OCI-LY1 (cell line): Measurements from ENCODE around the gene BOK.

ENCODE experiments used
- H2AFZ ChIP-seq: fragments of 200-600 bp; sonication (generic), shearing (Covaris generic); 2 replicates; pipeline ENCODE4 v1.6.0; 2014; ENCODE audit warnings: antibody characterized with exemption, mild to moderate bottlenecking, low read length
- H3F3A ChIP-seq: fragments of 200-600 bp; sonication (generic), shearing (Covaris generic); 2 replicates; pipeline ENCODE4 v1.6.0; 2014; ENCODE audit warnings: mild to moderate bottlenecking, antibody characterized with exemption, low read length, moderate library complexity; ENCODE audit not compliant: insufficient read depth
- H3K27ac ChIP-seq: fragments of 200-600 bp; sonication (generic); 2 replicates; pipeline ENCODE4 v1.5.1; 2014; ENCODE audit warnings: low read length, mixed run types, mild to moderate bottlenecking, low read depth; ENCODE audit not compliant: poor library complexity, severe bottlenecking
- H3K27me3 ChIP-seq: fragments of 200-600 bp; sonication (generic); 2 replicates; pipeline ENCODE4 v1.6.0; 2014; ENCODE audit warnings: antibody characterized with exemption, mild to moderate bottlenecking, low read length, moderate library complexity; ENCODE audit not compliant: insufficient read depth
- H3K36me3 ChIP-seq: fragments of 200-600 bp; sonication (generic); 2 replicates; pipeline ENCODE4 v1.6.1; 2014; ENCODE audit warnings: mild to moderate bottlenecking, antibody characterized with exemption, low read length, moderate library complexity, mixed read lengths; ENCODE audit not compliant: insufficient read depth
- H3K4me1 ChIP-seq: fragments of 200-600 bp; sonication (generic); 2 replicates; pipeline ENCODE4 v1.5.1; 2014; ENCODE audit warnings: mild to moderate bottlenecking, low read length, moderate library complexity; ENCODE audit not compliant: insufficient read depth, severe bottlenecking
- H3K4me2 ChIP-seq: fragments of 200-600 bp; sonication (generic), shearing (Covaris generic); 2 replicates; pipeline ENCODE4 v1.6.1; 2014; ENCODE audit warnings: low read length
- H3K4me3 ChIP-seq: fragments of 200-600 bp; sonication (generic); 2 replicates; pipeline ENCODE4 v1.5.1; 2014; ENCODE audit warnings: low read length, low read depth, mild to moderate bottlenecking, mixed read lengths; ENCODE audit not compliant: poor library complexity, severe bottlenecking
- H3K79me2 ChIP-seq: fragments of 200-600 bp; shearing (Covaris generic); 2 replicates; pipeline ENCODE4 v1.6.1; 2016; ENCODE audit warnings: mixed run types, low read length, mixed read lengths; ENCODE audit not compliant: insufficient read depth
- H3K9ac ChIP-seq: fragments of 200-600 bp; sonication (generic), shearing (Covaris generic); 2 replicates; pipeline ENCODE4 v1.6.1; 2014; ENCODE audit warnings: mild to moderate bottlenecking, low read length, mixed read lengths
- H3K9me2 ChIP-seq: fragments of 200-600 bp; sonication (generic), shearing (Covaris generic); 2 replicates; pipeline ENCODE4 v1.6.1; 2014; ENCODE audit warnings: low read depth, mild to moderate bottlenecking, low read length, mixed read lengths
- H3K9me3 ChIP-seq: fragments of 200-600 bp; shearing (Covaris generic); 2 replicates; pipeline ENCODE4 v1.6.1; 2014; ENCODE audit warnings: low read length, mixed read lengths
- H4K20me1 ChIP-seq: fragments of 200-600 bp; sonication (generic), shearing (Covaris generic); 2 replicates; pipeline ENCODE4 v1.6.0; 2016; ENCODE audit warnings: mild to moderate bottlenecking, low read length; ENCODE audit not compliant: insufficient read depth
- EZH2 ChIP-seq: fragments of 200-600 bp; sonication (generic), shearing (Covaris generic); IDR thresholded peaks from 2 replicates; pipeline ENCODE4 v1.8.0; 2017; ENCODE audit warnings: borderline replicate concordance, mixed run types, mild to moderate bottlenecking, antibody characterized with exemption, low read length, moderate library complexity, mixed read lengths
- TF ChIP-seq, protein P1 (sequence below): fragments of 200-600 bp; sonication (generic), shearing (Covaris generic); IDR thresholded peaks from 2 replicates; pipeline ENCODE4 v1.5.1; 2017; ENCODE audit warnings: mild to moderate bottlenecking, antibody characterized with exemption, low read length, moderate library complexity, mixed read lengths

Gene BOK

DNA sequence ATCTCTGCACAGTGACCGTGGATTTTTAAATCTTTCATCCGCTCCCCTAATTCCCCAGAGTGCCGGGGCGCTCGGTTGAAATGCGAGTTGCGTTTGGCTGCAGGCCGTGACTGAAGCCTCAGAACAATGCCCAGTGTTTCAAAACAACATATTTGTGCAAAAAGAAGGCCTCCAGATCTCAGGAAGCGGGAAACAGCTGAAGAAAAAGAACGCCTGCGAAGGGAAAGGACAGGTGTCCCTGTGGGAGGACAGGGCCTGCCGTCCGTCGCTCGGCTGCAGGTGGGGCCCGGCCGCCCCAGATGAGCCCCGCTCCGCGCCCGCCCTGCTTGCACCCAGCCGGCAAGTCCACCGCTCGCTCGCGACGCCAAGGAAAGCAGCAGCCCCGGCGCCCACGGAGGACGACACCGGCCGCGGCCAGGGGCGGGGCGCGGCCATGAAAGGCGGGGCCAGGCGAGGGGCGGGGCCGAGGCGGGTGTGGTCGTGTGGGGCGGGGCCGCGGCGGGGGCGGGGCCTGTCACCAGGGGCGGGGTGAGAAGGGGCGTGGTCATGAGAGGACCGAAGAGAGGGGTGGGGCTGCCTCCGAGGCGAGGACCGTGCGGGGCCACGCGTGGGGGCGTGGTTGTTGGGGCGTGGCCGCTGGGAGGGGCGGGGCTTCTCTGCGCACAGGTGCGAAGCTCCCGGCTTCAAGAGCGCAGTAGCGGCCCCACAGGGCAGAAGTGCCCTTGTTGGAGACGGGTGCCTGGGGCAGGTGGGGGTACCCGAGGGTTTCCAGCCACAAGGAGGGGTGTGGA lies 17.6 kb upstream of the BOK start:
- Histone ChIP-seq H3K9me2 (no peaks in the 10 kb centered on the region), H4K20me1 (no peaks in the 10 kb centered on the region), H3K4me3 (peak overlapping the region; percentile 9), H3F3A (no peaks in the 10 kb centered on the region), H3K79me2 (no peaks in the 10 kb centered on the region), H3K9ac (no peak overlapping the region), H2AFZ (no peak overlapping the region), H3K27ac (no peak overlapping the region), H3K27me3 (peaks cover 6% of the 10 kb centered on the region; the same call in 1 of the 2 replicates), H3K36me3 (no peaks in the 10 kb centered on the region), H3K9me3 (no peaks in the 10 kb centered on the region), H3K4me2 (peak overlapping the region; percentile 24; the same call in 1 of the 2 replicates), H3K4me1 (no peaks in the 10 kb centered on the region)
- TF ChIP-seq EZH2 = no peak

DNA sequence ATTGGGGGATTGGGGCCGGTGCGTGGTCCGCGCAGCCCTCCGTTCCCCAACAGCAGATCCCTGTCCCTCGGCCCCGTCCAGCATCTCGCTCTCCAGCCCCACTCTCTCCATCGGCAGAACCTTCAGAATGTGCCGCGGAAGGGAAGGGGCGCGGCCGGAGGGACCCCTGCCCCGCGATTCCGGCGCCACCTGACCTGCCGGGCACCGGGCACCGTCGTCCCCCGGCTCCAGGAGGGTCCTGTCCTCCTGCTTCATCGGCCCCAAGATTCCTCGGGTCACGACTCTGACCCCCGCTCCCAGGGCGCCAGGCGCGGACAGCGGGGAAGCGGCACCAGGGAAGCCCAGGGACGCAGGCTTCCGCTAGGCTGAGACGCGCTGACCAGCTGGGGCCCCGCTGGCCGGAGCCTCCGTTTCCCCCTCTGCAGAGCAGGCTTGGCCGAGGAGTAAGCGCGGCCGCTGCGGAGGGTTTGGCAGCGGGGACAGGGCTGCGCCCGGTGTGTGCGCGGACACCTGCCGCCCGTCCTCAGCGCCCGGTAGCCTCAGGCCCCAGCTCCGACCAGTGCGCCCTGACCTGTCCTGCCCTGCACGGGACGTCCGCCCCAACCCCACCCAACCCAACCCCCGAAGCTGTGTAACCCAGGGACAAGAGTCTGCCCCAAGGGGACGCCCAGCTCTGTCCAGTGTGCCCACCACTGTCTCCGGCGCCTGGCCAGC lies 16.8 kb upstream of the BOK start:
- Histone ChIP-seq H3K27me3 (peaks cover 6% of the 10 kb centered on the region; the same call in 1 of the 2 replicates), H3K9me2 (no peaks in the 10 kb centered on the region), H3K79me2 (no peaks in the 10 kb centered on the region), H3K27ac (no peak overlapping the region), H3K9me3 (no peaks in the 10 kb centered on the region), H3K4me2 (no peak overlapping the region), H4K20me1 (no peaks in the 10 kb centered on the region), H3K36me3 (no peaks in the 10 kb centered on the region), H3K9ac (no peak overlapping the region), H3K4me3 (no peak overlapping the region), H3K4me1 (no peaks in the 10 kb centered on the region), H2AFZ (no peak overlapping the region), H3F3A (no peaks in the 10 kb centered on the region)
- TF ChIP-seq EZH2 = no peak
- TF ChIP-seq, protein P1, sequence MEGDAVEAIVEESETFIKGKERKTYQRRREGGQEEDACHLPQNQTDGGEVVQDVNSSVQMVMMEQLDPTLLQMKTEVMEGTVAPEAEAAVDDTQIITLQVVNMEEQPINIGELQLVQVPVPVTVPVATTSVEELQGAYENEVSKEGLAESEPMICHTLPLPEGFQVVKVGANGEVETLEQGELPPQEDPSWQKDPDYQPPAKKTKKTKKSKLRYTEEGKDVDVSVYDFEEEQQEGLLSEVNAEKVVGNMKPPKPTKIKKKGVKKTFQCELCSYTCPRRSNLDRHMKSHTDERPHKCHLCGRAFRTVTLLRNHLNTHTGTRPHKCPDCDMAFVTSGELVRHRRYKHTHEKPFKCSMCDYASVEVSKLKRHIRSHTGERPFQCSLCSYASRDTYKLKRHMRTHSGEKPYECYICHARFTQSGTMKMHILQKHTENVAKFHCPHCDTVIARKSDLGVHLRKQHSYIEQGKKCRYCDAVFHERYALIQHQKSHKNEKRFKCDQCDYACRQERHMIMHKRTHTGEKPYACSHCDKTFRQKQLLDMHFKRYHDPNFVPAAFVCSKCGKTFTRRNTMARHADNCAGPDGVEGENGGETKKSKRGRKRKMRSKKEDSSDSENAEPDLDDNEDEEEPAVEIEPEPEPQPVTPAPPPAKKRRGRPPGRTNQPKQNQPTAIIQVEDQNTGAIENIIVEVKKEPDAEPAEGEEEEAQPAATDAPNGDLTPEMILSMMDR = no peak

DNA sequence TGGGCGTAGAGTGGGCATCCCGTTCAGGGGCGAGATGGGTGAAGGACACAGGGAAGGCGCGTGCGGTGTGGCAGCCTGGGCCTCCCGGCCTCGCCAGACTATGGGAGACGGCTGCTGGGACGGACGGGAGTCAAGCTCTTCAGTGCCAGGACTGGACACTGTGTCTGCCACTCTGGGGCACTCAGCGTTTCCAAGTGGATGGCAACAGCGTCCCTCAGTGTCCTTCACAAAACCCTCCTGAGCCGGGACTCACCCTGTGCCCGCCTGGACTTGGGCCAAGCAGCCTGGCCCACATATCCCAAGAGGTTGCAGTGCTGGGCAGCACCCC lies 16.3 kb upstream of the BOK start:
- Histone ChIP-seq H4K20me1 (no peaks in the 10 kb centered on the region), H2AFZ (no peak overlapping the region), H3K79me2 (no peaks in the 10 kb centered on the region), H3K9ac (no peak overlapping the region), H3K9me2 (no peaks in the 10 kb centered on the region), H3K9me3 (no peaks in the 10 kb centered on the region), H3K4me1 (no peaks in the 10 kb centered on the region), H3K36me3 (no peaks in the 10 kb centered on the region), H3K4me2 (no peak overlapping the region), H3K4me3 (no peak overlapping the region), H3F3A (no peaks in the 10 kb centered on the region), H3K27ac (no peak overlapping the region), H3K27me3 (peaks cover 6% of the 10 kb centered on the region; the same call in 1 of the 2 replicates)
- TF ChIP-seq, protein P1 = no peak
- no peak for TF ChIP-seq EZH2
